HUES6 (cell line): ENCODE measurements around the gene GPR75.

ENCODE experiments used
- H3K27ac ChIP-seq: 2 replicates; pipeline ENCODE4 v1.7.0; 2013; ENCODE audit warnings: low read depth, mild to moderate bottlenecking, low read length, inconsistent platforms
- H3K27me3 ChIP-seq: 2 replicates; pipeline ENCODE4 v1.6.1; 2013; ENCODE audit warnings: low read length; ENCODE audit not compliant: control insufficient read depth, insufficient read depth
- H3K36me3 ChIP-seq: 2 replicates; pipeline ENCODE4 v1.6.1; 2013; ENCODE audit warnings: low read length; ENCODE audit not compliant: control insufficient read depth, insufficient read depth
- H3K4me1 ChIP-seq: 2 replicates; pipeline ENCODE4 v1.6.1; 2013; ENCODE audit warnings: low read length; ENCODE audit not compliant: control insufficient read depth, insufficient read depth
- H3K4me3 ChIP-seq: 2 replicates; pipeline ENCODE4 v1.5.1; 2013; ENCODE audit warnings: low read depth, low read length
- H3K9ac ChIP-seq: one replicate; pipeline ENCODE4 v1.6.1; 2013; ENCODE audit warnings: mild to moderate bottlenecking, low read length
- H3K9me3 ChIP-seq: 2 replicates; pipeline ENCODE4 v1.6.1; 2013; ENCODE audit warnings: low read depth, low read length; ENCODE audit not compliant: control insufficient read depth, insufficient read depth

Gene GPR75

DNA sequence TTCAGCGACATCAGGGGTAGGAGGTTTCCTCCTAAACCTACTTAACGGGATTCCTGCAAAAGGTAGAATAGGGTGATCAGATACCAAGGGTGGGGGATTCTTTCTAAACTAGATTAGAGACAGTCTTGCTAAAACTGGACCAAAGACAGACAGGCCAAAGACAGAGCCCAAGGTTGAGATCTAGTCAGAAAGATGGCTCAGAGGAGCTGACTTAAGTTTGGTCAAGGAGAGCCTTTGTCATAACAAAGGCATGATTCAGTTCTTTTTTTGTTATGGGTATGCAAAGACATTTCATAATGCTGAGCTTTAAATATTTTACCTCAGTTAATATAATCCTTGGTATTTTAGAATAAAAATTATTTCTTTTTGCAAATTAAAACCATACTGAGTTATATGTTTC is 17.8 kb upstream of the GPR75 start:
- H3K9ac ChIP-seq, result no peak overlapping the region
- peaks cover 73% of the 10 kb centered on the region for H3K36me3 ChIP-seq
- H3K27ac ChIP-seq, result no peak overlapping the region
- H3K27me3 ChIP-seq, result no peaks in the 10 kb centered on the region
- H3K9me3 ChIP-seq, result peaks cover 5% of the 10 kb centered on the region; the same call in 1 of the 2 replicates
- no peaks in the 10 kb centered on the region for H3K4me1 ChIP-seq
- H3K4me3 ChIP-seq, result no peak overlapping the region

DNA sequence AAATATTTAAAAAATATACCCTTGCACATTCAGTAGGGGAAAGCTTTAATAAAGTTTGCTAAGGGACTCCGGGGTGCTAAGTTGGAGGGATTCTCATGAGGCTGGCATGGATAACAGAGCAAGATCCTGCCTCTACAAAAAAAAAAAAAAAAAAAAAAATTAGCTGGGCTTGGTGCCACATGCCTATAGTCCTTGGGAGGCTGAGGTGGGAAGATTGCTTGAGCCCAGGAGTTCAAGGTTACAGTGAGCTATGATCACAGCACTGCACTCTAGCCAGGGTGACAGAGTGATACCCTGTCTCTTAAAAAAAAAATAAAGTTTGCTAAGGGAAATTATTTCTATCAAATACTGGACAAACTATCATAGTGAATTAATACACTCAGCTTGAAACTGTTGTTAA is 17.3 kb upstream of the GPR75 start:
- Histone ChIP-seq H3K27ac (no peak overlapping the region), H3K4me3 (no peak overlapping the region), H3K36me3 (peaks cover 69% of the 10 kb centered on the region), H3K9ac (no peak overlapping the region), H3K4me1 (no peaks in the 10 kb centered on the region), H3K27me3 (no peaks in the 10 kb centered on the region), H3K9me3 (peaks cover 5% of the 10 kb centered on the region; the same call in 1 of the 2 replicates)

DNA sequence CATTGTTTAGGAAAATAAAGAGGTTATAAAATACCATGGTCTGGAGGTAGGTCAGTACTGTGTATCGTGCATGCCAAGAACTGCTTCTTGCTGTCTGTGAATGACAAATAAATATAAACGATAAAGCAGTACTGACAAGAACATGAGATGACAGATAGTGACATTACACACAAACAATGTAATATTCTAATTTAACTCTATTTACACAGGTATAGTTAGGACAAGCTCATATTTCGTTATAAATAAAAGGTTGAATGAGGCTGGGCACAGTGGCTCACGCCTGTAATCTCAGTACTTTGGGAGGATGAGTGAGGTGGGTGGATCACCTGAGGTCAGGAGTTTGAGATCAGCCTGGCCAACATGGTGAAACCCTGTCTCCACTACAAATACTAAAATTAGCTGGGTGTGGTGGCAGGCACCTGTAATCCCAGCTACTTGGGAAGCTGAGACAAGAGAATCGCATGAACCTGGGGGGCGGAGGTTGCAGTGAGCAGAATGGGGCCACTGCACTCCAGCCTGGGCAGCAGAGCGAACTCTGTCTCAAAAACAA is 14.7 kb upstream of the GPR75 start:
- H3K27me3 ChIP-seq, result no peaks in the 10 kb centered on the region
- no peak overlapping the region for H3K27ac ChIP-seq
- H3K9me3 ChIP-seq, result peaks cover 5% of the 10 kb centered on the region; the same call in 1 of the 2 replicates
- no peak overlapping the region for H3K4me3 ChIP-seq
- no peak overlapping the region for H3K9ac ChIP-seq
- H3K4me1 ChIP-seq, result no peaks in the 10 kb centered on the region
- H3K36me3 ChIP-seq, result peaks cover 64% of the 10 kb centered on the region

DNA sequence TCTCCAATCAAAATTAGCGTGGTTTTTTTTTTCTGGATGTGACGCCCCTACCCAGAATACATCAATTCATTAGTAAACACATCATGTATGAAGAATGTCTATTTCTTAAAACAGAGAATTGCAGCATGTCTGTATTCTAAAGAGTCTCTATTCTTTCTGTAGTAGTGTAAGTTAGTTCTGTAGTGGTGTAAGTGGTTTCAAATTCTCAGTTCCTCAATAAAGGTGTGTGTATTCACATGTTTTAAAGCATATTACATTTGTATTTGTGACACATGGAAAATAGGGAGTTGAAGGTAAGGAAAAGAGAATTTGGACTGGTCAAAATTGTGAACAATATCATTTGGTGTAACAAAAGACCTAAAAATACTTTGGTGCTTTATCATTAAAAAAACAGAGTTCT is 8.0 kb upstream of the GPR75 start:
- H3K9ac ChIP-seq, result no peak overlapping the region
- no peak overlapping the region for H3K27ac ChIP-seq
- peaks cover 79% of the 10 kb centered on the region for H3K36me3 ChIP-seq
- no peak overlapping the region for H3K4me3 ChIP-seq
- no peaks in the 10 kb centered on the region for H3K4me1 ChIP-seq
- no peaks in the 10 kb centered on the region for H3K27me3 ChIP-seq
- no peaks in the 10 kb centered on the region for H3K9me3 ChIP-seq

DNA sequence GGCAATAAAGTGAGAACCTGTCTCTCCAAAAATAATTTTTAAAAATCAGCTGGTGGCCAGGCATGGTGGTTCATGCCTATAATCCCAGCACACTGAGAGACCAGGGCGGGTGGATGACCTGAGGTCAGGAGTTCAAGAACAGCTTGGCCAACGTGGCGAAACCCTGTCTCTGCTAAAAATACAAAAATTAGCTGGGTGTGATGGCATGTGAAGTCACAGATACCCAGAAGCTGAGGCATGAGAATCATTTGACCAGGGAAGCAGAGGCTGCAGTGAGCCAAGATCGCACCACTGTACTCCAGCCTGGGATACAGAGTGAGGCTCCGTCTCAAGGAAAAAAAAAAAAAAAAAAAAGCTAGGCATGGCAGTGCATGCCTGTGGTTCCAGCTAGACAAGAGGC is 7.4 kb upstream of the GPR75 start:
- H3K27me3 ChIP-seq, result no peaks in the 10 kb centered on the region
- H3K36me3 ChIP-seq, result peaks cover 79% of the 10 kb centered on the region
- H3K4me3 ChIP-seq, result no peak overlapping the region
- H3K27ac ChIP-seq, result no peak overlapping the region
- no peak overlapping the region for H3K9ac ChIP-seq
- no peaks in the 10 kb centered on the region for H3K4me1 ChIP-seq
- H3K9me3 ChIP-seq, result no peaks in the 10 kb centered on the region

DNA sequence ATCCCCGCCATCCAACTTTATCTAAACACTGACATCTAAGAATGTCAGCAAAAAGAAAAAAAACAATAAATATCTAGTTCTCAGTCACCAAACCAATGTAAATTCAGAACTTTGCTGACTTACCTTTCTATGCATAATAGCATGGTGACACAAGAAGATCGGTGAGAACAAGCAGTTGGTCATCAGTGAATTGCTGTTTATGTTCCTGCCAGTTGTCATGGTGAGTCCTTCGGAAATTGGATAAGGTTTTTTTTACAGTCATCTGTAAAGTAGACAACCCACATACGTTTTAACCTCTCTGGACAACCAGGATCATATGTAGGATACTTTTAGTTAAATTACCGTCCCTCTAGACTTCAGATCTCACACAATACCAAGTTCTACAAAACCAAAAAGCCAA is 6.2 kb upstream of the GPR75 start:
- H3K27me3 ChIP-seq, result no peaks in the 10 kb centered on the region
- H3K9ac ChIP-seq, result no peak overlapping the region
- H3K9me3 ChIP-seq, result no peaks in the 10 kb centered on the region
- H3K4me1 ChIP-seq, result no peaks in the 10 kb centered on the region
- H3K27ac ChIP-seq, result no peak overlapping the region
- peaks cover 72% of the 10 kb centered on the region for H3K36me3 ChIP-seq
- no peak overlapping the region for H3K4me3 ChIP-seq

DNA sequence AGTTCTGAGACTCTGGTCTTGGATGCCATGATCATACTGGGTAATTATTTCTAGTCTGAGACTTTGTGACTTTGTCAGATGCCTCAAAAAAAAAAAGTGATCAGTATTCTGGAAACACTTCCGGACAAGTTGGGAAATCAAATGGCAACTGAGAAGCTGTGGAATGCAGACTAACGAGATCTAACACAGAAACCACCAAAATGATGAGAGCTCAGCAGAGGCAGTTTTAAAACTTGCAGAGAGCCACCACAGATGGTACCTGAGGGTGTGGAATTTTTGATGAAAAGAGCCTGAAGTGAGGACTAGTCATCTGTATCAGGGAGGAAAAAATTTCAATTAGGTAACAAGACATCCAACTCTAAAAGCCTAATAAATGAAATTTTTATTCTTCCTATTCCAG is 5.5 kb upstream of the GPR75 start:
- Histone ChIP-seq H3K36me3 (peaks cover 68% of the 10 kb centered on the region), H3K9me3 (no peaks in the 10 kb centered on the region), H3K4me1 (no peaks in the 10 kb centered on the region), H3K9ac (no peak overlapping the region), H3K4me3 (no peak overlapping the region), H3K27ac (no peak overlapping the region), H3K27me3 (no peaks in the 10 kb centered on the region)

DNA sequence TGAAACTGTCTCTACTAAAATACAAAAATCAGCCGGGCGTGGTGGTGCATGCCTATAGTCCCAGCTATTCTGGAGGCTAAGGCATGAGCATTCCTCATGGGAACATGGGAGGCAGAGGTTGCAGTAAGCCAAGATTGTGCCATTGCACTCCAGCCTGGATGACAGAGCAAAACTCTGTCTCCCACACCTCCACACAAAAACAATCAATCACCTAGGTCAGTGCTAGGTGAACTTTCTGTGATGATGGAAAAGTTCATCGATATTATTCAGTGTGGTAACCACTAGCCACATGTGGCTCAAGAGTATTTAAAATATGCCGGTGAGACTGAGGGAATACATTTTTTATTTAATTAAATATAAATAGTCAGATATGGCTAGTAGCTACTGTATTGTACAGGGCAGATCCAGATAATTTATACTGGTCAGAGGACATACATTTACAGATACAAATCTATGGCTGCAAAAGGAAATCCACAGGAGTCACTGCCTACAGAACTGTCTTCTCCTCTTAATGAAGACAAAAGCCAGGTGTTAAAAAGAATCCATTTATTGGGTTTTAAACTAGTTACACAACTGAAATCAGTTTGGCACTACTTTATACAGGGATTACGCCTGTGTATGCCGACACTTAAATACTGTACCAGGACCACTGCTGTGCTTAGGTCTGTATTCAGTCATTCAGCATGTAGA is 3.9 kb upstream of the GPR75 start:
- H3K27me3 ChIP-seq, result no peaks in the 10 kb centered on the region
- no peaks in the 10 kb centered on the region for H3K4me1 ChIP-seq
- no peaks in the 10 kb centered on the region for H3K9me3 ChIP-seq
- H3K4me3 ChIP-seq, result no peak overlapping the region
- H3K9ac ChIP-seq, result no peak overlapping the region
- no peak overlapping the region for H3K27ac ChIP-seq
- peaks cover 53% of the 10 kb centered on the region for H3K36me3 ChIP-seq

DNA sequence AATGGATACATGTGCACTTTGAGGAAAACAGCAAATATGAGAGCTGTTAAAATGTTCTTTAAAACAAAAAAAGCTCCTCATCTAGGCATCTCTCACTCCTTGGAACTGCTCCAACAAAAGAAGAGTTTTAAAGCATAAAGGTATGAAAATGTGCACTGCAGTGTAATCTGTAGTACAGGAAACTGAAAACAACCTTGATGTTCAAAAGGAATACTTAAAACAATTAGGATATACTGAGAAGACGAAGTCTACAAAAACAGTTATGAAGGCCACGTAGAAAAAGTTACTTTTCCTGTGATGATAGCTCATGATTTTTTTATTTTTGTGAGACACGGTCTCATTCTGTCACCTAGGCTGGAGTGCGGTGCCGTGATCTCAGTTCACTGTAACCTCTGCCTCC is 2.1 kb upstream of the GPR75 start:
- no peak overlapping the region for H3K27ac ChIP-seq
- H3K36me3 ChIP-seq, result peaks cover 39% of the 10 kb centered on the region
- H3K9ac ChIP-seq, result no peak overlapping the region
- no peaks in the 10 kb centered on the region for H3K4me1 ChIP-seq
- H3K27me3 ChIP-seq, result no peaks in the 10 kb centered on the region
- H3K9me3 ChIP-seq, result no peaks in the 10 kb centered on the region
- H3K4me3 ChIP-seq, result no peak overlapping the region

DNA sequence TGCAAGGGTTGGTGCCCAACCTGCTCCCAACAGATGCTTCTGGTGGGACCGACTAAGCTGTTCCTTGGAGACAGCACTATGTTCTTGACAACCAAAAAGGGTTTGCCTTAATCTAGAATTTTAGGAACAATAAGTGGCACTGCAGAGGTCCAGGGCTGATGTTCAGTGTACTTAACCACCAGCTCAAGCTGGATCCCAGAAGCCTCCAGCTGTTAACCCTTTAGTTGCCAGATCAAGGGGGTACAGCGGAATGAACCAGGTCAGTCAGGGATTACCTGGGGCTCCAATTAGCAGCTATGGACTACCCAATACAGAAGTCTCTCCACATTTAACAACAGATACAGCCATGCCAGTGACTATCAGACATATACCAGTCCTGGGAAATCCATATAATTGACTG is 3.5 kb downstream of the GPR75 start:
- H3K4me1 ChIP-seq, result no peaks in the 10 kb centered on the region
- H3K36me3 ChIP-seq, result peaks cover 34% of the 10 kb centered on the region
- H3K4me3 ChIP-seq, result no peak overlapping the region
- no peak overlapping the region for H3K9ac ChIP-seq
- no peak overlapping the region for H3K27ac ChIP-seq
- H3K27me3 ChIP-seq, result no peaks in the 10 kb centered on the region
- no peaks in the 10 kb centered on the region for H3K9me3 ChIP-seq

DNA sequence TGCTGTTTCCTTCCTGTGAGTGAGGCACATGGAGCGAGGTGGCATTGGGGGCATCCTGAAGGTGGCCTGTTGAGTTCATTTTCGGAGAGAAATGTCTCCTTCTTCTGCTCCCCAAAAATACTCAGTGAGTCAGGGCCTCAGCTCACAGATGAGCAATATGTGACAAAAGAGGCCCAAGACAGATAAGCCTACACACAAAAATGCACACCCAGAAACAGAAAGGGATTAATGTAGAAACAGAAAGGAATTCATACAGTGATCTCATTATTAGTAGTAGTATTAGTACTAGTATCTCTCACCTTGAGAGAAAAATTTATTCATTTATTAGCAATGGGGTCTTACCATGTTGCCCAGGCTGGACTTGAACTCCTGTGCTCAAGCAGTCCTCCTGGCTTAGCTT is 5.1 kb downstream of the GPR75 start:
- H3K9me3 ChIP-seq, result no peaks in the 10 kb centered on the region
- no peaks in the 10 kb centered on the region for H3K27me3 ChIP-seq
- no peak overlapping the region for H3K9ac ChIP-seq

More for the DNA sequence above, 5.1 kb downstream of the GPR75 start:
- Histone ChIP-seq H3K4me3 (no peak overlapping the region), H3K4me1 (no peaks in the 10 kb centered on the region), H3K36me3 (peaks cover 32% of the 10 kb centered on the region), H3K27ac (no peak overlapping the region)
